Hematopoietic multipotent progenitor cell treated with erythropoietin and hydrocortisone succinate and interleukin-3 and kit ligand, for 4 days (in vitro differentiated cells): ENCODE results near the gene DNM3.

ENCODE experiments used
- DNase-seq: peaks from one replicate; pipeline ENCODE4 v3.0.0-alpha.2; 2015

DNM3 gene

DNA sequence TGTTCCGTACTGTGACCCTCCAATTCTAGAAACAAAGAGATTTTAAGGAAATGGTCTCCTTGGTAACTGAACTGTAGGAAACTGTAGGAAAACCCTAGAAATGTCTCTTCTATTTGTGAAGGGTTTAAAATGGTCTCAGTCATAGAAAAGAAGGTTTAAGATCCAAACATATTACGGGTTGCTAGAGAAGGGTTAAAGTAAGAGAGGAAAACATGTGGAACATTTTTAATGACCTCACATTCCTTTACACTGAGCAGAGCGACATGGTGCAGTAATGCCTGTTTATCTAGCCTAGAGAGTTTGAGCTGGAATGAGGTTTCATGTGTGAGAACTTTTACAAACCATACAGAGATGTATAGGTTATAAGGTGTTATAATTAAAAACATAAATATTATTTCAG is 542.2 kb downstream of the DNM3 start:
- DNase-seq = no peak

- DNase-seq = no peak
Observed at GRCh38 chr1:172384656-172385055, 543.4 kb downstream of the DNM3 start.

DNA sequence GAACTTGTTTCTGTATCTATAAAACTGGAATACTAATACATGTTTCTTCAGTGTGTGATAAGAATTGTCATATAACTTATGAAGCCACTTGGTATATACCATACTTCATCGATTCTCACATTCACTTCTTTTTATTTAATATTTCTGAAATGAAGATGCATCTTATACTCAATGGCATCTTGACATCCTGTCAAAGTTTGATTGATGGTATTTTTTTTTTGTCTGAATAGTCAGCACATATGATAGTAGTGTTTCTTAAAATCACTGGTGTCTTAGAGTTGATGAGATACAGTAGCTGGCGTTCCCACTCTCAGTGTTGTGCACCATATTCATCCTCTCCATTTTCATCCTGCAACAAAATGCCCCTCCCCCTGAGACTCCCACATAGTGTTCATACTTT is 544.7 kb downstream of the DNM3 start:
- DNase-seq = no peak

DNA sequence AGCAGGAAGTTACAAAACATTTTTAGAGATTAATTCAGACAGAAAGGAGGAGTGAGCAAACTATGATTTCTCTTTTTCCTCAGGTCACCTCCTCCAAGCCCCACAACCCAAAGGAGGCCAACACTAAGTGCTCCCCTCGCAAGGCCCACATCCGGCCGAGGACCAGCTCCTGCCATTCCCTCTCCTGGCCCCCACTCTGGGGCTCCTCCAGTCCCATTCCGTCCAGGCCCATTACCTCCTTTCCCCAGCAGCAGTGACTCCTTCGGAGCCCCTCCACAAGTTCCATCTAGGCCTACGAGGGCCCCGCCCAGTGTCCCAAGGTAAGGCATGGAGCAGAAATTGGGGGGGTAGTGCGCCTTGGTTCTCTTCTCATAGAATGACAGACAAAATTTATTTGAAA is 547.2 kb downstream of the DNM3 start:
- no peak for DNase-seq

- no peak for DNase-seq
Observed at GRCh38 chr1:172390301-172390682, 549.0 kb downstream of the DNM3 start.

DNA sequence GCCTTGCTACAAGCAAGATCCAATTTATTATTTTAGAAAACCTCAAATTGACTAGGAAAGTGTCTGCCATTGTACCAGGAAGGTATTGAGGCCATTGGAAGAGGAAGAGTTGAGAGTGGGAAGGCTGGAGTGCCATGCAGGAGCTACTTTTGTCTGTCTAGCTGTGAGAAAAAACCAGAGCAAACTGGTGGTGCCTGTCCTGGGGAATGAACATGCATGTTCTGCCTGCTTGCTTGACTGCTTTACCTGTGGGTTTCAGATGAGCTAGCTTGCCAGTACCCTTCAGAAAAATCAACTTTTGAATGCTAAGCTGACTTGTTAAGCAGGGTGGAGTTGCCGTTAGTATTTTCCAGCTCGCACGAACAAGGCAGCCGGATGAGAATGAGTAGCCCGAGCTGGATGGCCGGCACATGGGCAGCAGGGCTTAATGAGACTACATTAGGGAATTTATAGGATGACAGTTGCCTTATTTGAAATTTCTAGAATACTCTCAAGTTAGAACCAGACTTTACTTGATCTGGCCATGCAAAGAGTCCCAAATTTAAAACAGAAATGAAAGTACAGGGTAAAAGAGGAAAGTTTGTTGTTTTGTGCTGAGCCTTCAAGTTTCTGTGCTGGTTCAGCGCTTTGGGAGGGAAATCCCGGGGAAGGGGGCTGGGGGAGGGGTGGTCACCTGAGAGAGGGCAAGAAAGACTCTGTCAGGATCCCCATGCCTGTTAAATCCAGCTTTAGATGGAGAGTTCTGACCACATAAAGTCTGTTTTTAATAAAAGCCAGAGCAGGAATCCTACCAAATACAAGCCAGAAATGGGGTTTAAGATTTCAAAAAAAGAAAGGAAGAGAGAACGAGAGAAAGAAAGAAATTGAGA is 549.6 kb downstream of the DNM3 start:
- no peak for DNase-seq

DNA sequence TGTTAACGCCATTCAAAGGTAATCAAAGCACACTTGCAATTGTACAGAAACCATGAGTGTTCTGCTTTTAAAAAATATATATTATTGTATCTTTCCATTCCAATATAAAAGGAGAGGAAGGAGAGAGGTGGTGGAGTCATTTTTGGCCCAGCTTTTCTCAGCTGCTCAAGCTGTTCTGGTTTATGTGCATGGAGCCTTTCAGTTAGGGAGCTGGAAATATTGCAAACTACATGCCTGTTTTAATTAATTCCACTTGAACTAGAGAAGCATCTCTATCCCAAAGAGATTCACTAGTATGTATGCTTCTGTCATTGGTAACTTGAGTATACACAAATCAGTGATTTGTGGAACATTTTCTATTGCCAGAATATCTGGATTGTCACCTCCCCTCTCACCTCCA is 550.7 kb downstream of the DNM3 start:
- no peak for DNase-seq

GRCh38 chr1:172393354-172393753 is 552.1 kb downstream of the DNM3 start:
- peak; percentile 35 for DNase-seq

DNA sequence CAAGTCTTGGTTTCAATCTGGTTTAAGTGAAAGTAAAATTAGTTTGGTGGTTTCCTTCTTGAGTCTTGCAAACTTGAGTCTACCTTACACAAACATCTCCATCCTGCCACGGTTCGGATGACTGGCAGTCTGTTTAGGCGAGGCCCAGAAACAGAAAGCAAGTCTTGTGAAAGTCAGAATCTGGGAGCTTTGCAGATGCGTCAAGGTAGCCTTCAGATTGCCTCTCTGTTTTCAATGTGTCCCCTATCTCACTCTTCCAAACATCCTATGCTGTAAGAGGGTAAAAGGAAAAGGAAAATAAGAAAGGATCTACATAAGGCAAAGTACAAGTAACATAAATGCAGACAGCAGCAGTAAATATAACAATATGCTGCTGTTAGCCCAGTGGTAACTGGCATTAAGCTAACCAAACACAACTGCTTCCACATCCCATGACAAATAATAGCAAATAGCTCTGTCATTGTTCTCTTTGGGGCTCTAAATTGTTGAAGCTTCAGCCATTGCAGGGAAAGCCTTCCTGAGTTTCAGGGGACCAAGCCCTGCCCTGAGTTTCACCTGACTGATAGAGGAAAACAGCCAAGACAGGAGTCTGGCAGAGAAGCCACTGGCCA is 552.9 kb downstream of the DNM3 start:
- DNase-seq = peak; percentile 32

DNA sequence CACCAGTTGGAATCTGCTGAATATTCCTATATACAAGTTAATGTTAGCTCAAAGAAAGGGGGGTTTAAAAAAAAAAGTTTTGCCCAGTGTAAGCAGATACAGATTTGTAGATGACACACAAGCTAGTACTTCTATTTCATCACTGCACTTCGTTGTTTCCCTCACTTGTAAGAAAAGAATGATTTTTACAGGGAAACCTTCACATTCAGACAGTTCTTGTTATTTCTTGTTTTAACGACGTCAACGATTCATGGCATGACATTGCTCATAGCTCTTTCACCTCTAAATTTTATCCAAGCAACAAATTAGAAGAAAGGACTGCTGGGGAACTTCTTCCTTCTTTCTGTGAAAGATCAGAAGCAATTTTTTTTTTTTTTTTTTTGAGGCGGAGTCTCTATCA is 553.5 kb downstream of the DNM3 start:
- no peak for DNase-seq

DNA sequence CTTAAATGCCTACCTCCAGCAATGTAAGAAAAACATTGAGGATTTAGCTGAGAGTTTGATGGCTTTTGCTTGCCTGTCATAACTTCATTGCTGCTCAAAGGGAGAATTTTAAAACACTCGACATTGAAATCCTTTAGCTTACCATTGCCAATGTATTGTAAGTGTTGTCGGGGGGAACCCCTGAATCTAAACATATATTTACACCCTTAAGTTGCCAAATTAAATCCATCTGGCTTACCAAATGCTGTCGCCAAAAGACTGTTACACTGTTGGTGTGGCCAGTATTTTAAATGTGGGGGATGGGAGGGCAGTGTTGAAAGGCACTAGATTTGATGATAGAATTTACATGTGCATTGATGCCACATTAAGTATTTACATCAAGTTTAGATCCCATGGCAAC is 554.3 kb downstream of the DNM3 start:
- no peak for DNase-seq

DNA sequence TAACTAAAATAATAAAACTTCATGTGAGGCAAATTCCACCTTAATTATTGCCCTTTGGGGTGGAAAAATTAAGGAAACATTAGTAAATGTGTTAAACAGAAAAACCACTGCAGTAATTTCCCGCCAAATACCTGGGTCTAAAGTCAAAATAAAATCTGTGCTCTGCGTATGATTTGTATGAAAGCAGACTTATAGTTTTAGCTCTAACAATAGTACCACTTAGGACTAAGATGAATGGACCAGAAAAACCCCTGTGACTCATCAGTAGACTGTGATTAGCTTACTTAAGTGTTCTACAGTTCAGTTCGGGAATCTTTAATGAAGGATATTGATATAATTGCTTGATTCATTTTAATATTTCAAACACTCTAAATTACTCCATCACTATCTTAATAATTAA is 555.9 kb downstream of the DNM3 start:
- no peak for DNase-seq

GRCh38 chr1:172397633-172398032 is 556.3 kb downstream of the DNM3 start:
- DNase-seq = no peak

GRCh38 chr1:172398193-172398592 is 556.9 kb downstream of the DNM3 start:
- no peak for DNase-seq

GRCh38 chr1:172398970-172399755 is 557.9 kb downstream of the DNM3 start:
- DNase-seq = peak; percentile 68

DNA sequence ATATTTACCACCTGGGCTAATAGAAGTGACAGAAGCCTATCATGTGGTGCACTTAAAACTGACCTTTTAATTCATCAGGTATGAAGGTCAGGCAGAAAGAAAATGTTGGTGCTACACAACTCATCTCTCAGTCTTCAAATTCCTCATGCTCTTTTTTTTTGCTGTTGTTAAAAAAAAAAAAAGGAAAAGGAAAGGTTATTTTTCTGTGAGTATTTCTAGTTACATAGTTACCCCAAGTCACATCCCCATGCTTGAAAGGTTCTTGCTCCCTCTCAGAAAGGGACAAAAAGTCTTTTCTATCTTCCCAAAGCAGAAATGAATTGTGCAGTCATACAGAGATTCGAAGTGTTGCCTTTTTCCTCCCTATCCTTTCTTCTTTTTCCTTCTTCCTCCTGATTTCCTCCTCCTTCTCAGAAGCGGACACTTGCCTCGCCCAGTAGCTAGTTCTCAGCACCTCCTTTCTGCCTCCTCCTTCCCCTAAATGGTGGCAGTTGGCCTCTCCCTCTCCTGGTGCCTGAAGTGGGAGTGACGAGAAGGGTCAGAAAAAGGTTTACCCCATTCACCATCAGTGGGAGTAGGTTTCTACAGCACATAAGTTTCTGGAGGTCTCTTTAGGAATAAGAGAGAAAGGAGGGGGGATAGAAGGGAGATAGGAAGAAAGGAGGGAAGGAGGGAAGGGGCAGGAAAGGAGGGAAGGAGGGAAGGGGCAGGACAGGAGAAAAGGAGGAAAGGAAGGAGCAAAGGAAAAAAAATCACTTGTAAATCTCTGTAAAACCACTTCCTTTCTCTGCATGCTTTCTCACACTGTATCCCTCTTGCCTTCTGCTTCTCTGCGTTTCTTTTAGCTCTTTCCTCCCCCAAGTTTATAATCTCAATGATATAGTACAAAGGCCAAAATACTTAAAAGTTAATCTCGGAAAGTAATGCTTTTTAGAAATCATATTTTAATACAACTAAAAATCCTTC is 558.7 kb downstream of the DNM3 start:
- DNase-seq = no peak

DNA sequence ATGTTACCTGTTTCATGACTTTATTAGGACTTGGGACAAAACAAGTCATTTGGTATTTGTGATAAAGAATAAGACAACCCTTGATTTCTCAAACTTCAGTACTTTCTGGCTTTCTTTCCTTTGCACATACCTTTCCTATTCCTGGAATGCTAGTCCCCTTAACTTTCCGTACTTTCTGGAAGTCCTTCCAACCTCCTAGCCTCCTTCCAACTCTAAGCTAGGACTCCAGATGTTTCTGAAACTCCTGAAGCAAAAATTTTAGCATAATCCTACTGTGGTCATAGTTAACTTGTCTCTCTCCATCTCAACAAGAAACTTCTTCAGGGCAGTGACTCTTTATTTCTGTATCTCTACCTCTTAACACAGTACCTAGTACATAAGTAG is 559.4 kb downstream of the DNM3 start:
- no peak for DNase-seq

GRCh38 chr1:172401477-172401876 is 560.2 kb downstream of the DNM3 start:
- DNase-seq = no peak

- peak; percentile 36 for DNase-seq
Observed at GRCh38 chr1:172401892-172402291, 560.6 kb downstream of the DNM3 start.

- no peak for DNase-seq
Observed at GRCh38 chr1:172402878-172403569, 561.7 kb downstream of the DNM3 start.

DNA sequence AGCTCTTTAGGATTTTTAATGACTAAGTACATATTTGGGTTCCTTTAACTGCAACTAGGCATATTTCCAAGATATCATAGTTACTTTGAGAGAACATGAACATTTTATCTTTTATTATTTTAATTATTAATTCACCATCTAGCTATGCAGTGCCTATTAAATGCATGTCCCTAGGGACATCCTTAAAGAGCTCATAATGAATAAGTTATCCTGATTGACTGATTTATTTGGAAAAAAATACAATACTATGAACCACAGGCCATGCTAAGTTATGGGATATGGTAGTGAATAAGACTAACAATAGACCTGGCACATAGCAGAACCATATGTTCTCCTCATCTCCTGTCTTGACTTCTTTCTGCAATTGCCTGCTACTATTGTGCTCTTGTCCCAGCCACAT is 562.8 kb downstream of the DNM3 start:
- no peak for DNase-seq

DNA sequence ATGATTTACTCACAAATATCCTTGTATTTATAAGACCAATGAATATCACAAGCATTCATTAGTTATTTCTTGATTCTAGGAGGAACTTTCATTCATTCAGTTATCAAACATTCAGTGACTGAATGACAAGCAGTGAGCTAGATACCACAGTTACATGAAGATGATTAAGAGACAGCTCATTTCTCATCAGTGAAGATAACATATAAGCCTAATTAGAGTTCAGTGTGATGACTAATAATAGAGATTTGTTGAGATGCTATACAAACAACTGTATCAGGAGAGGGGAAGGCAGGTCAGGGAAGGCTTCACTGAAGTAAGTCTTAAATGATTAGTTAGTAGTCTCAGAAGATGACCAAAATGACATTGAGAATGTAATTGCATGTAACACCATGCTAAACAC is 564.6 kb downstream of the DNM3 start:
- no peak for DNase-seq
